ENCODE measurements around the gene FCRL6. TPM values are rescaled to one million over a fixed set of nuclear protein-coding genes. Genes with fewer than 3 reads are reported as not detected.

The FCRL6 gene
- total and polyA plus RNA-seq, 2 donors from 2014 or later, result 0.45 to 1.4 TPM

- Histone ChIP-seq H3K36me3 (ENCODE audit: control insufficient read depth in 2 of 3, insufficient read depth in 3 of 3, low read length in 3 of 3) (no peaks in the 10 kb centered on the region), H3K4me1 (ENCODE audit: control insufficient read depth in 2 of 3, insufficient read depth in 2 of 3, low read depth in 1 of 3, low read length in 3 of 3) (peaks cover 0 to 2% (median 0%) of the 10 kb centered on the region in 3 donors), H3K4me3 (ENCODE audit: low read length in 3 of 3) (no peak overlapping the region), H3K9me3 (ENCODE audit: control insufficient read depth in 2 of 3, insufficient read depth in 1 of 3, low read length in 3 of 3) (no peaks in the 10 kb centered on the region), H3K27me3 (ENCODE audit: control insufficient read depth, insufficient read depth, low read length) (no peaks in the 10 kb centered on the region), H3K9ac (ENCODE audit: low read length in 3 of 3) (no peak overlapping the region), H3K27ac (ENCODE audit: low read depth in 2 of 2, low read length in 2 of 2) (no peak overlapping the region)
- FAIRE-seq, result no peak
- no peak for TF ChIP-seq CTCF (IDR thresholded peaks at IDR 0.05; ENCODE audit: borderline replicate concordance, extremely low read depth, insufficient read depth)
- intact Hi-C loops (cut with DNase I), result no loop called here
- peak in 4 of 5 donors; percentile 69 to 88 (median 80) for DNase-seq
These were observed 21.2 kb downstream of the FCRL6 start for GRCh38 chr1:159823406-159823805.

GRCh38 chr1:159825564-159825963 is 23.4 kb downstream of the FCRL6 start:
- intact Hi-C loops (cut with DNase I), result no loop called here
- DNase-seq, result no peak
- Histone ChIP-seq H3K36me3 (ENCODE audit: control insufficient read depth in 2 of 3, insufficient read depth in 3 of 3, low read length in 3 of 3) (no peaks in the 10 kb centered on the region), H3K9ac (ENCODE audit: low read length in 3 of 3) (no peak overlapping the region), H3K27me3 (ENCODE audit: control insufficient read depth, insufficient read depth, low read length) (no peaks in the 10 kb centered on the region), H3K27ac (ENCODE audit: low read depth in 2 of 2, low read length in 2 of 2) (no peak overlapping the region), H3K4me1 (ENCODE audit: control insufficient read depth in 2 of 3, insufficient read depth in 2 of 3, low read depth in 1 of 3, low read length in 3 of 3) (peaks cover 0 to 2% (median 0%) of the 10 kb centered on the region in 3 donors), H3K4me3 (ENCODE audit: low read length in 3 of 3) (no peak overlapping the region), H3K9me3 (ENCODE audit: control insufficient read depth in 2 of 3, insufficient read depth in 1 of 3, low read length in 3 of 3) (no peaks in the 10 kb centered on the region)
- no peak for TF ChIP-seq CTCF (IDR thresholded peaks at IDR 0.05; ENCODE audit: borderline replicate concordance, extremely low read depth, insufficient read depth)
- FAIRE-seq, result no peak

- Histone ChIP-seq H3K9ac (ENCODE audit: low read length in 3 of 3) (no peak within 1 kb of the TSS), H3K27me3 (ENCODE audit: control insufficient read depth, insufficient read depth, low read length) (no peaks in the 10 kb centered on the region), H3K9me3 (ENCODE audit: control insufficient read depth in 2 of 3, insufficient read depth in 1 of 3, low read length in 3 of 3) (no peaks in the 10 kb centered on the region), H3K27ac (ENCODE audit: low read depth in 2 of 2, low read length in 2 of 2) (no peak within 1 kb of the TSS), H3K4me3 (ENCODE audit: low read length in 3 of 3) (no peak within 1 kb of the TSS), H3K4me1 (ENCODE audit: control insufficient read depth in 2 of 3, insufficient read depth in 2 of 3, low read depth in 1 of 3, low read length in 3 of 3) (peaks cover 0 to 2% (median 0%) of the 10 kb centered on the region in 3 donors), H3K36me3 (ENCODE audit: control insufficient read depth in 2 of 3, insufficient read depth in 3 of 3, low read length in 3 of 3) (no peaks in the 10 kb centered on the region)
- DNase-seq, result no peak
- no peak for TF ChIP-seq CTCF (IDR thresholded peaks at IDR 0.05; ENCODE audit: borderline replicate concordance, extremely low read depth, insufficient read depth)
- FAIRE-seq, result no peak
- intact Hi-C loops (cut with DNase I), result no loop called here
These were observed 24.4 kb downstream of the FCRL6 start, which contains the start of gene SLAMF8 for GRCh38 chr1:159826441-159827101. SLAMF8 (plus strand) TSS chr1:159826873; CDS start chr1:159826899, 26 bp downstream.
